Hippocampal formation (tissue), 2 donors: ENCODE results near the gene TMEM52.
"Not testable (repeated sequence)": the region's sequence is repeated elsewhere in the genome, so short reads cannot be mapped to it uniquely, and the experiment has no call there.

Source experiments
- DNase-seq, 2 donors: peaks; one replicate each; lab custom pipeline; 2025; lab: John Stamatoyannopoulos, UW

Gene TMEM52

DNA sequence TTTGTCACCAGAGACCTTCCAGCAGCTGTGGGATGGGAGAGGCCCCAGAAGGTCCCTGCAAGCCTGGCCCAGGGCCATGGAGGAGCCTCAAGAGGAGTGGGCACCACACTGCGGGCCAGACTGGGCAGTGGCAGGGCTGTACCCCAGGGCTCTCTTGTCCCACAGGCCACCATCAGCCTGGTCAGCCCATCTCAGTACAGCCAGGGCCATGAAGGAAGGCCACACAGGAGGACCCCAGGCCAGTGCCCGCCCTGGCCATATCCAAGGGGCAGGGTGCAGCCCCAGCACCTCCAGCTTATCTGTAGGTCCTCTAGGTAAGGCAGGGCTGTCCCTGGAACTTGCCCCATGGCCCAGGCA, 25.1 kb downstream of the TMEM52 start:
- DNase-seq, result no peak

DNA sequence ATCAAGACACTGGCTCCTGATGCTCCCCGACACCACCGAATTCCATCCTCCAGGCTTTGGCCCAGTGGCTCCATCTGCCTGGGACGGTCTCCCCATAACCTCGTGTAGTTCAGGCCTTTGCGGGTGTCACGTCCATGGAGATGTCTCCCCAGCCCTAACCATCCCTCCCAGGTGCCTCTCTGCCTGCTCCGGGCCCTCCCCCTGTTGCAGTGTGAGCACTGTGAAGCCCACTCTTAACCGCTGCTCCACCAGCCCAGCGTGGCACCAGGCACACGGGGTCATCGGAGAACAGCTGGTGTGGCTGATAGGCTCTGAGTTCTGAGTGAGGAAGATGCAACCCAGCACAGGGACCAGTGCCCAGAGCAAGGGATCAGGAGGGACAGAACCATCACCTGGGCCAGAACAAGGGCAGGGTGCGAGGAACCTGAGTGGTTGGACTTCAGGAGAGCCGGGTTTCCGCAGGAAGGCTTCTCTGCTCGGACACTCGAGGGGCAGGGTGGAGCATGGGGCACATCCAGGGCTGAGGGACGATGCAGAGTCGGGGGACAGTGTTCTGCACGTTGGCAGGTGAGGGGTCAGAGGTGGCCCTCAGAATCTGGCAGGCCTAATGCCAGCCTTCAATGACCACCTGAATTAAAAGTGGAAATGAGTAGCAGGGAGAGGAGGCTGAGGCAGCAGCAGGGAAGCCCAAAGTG, 25.6 kb downstream of the TMEM52 start:
- DNase-seq, result no peak

DNA sequence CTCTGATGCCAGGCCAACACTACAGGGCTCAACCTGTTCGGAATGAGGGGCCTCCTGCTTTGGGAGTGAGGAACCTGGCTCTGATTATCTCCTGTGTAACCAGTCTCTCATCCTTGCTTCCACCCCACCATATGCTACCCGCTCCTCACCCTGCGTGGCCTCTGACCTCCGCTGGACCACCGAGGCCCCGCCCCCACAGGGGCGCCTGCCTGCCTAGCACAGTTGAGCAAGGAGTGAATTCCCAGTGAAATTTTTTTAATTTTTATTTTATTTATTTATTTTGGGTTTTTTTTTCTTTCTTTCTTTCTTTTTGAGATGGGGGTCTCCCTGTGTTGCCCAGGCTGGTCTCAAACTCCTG, 26.3 kb downstream of the TMEM52 start:
- no peak for DNase-seq

DNA sequence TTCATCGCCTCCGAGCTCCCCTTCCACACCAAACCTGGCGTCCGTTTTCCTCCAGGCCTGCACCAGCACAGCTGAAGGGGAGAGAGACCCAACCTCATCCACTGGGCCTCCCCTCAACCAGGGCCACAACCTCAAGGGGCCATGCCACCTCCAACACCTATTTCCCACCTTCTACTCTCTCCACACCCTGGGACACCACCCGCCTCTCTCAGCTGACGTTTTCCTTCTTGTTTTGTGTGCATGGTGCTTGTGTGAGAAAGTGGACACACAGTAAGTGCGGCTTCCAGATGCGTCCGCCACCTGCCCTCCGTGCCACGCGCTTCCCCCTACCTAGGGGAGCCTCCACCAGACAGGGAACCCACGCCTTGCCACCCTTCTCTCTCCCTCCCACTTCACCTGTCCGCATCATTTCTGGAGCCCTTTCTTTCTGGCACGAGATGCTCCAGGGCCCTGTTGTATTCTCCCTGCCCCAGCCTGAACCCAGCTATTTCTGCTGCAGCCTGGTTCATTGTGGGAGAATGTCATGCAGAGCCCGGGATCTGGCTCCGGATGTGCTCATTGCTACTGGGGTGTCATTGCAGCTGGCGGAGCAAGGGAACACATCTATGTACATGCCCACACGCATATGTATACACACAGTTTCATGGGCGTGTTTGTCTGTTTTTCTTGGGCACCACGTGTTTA, 26.9 kb downstream of the TMEM52 start:
- no peak for DNase-seq

DNA sequence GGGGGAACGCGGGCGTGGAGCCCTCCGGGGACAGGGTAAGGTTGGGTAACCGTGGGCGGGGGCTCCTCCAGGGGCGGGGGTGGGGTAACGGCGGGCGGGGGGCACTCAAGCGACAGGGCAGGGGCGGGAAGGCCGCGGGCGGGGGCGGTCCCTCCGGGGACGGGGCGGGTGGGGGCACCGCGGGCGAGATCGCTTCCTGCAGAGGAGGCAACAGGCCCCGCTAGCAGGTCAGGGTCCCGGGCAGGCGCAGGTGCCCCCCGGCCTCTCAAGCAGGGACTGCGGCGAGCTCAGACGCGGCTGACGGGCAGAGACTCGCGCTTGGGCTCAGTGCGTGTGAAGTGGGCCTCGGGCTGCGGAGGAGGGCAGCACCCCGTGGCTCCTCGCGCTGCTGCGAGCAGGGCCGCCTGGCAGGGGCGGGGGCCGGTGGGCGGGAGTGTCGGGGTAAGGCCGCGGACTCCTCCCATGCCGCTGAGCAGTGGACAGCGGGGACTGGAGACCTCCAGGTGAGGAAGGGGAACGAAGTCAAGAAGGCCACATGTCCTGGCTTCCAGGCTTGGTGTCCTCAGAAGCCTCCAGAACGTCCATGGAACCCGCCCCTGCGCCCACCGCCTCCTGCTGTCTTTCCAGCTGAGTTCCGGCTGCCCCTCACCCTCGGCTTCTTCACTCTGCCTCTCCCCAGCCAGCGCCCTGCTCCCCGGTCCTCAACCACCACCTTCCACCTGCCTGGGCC, 27.6 kb downstream of the TMEM52 start:
- DNase-seq, result peak in 1 of 2 donors; percentile 56

DNA sequence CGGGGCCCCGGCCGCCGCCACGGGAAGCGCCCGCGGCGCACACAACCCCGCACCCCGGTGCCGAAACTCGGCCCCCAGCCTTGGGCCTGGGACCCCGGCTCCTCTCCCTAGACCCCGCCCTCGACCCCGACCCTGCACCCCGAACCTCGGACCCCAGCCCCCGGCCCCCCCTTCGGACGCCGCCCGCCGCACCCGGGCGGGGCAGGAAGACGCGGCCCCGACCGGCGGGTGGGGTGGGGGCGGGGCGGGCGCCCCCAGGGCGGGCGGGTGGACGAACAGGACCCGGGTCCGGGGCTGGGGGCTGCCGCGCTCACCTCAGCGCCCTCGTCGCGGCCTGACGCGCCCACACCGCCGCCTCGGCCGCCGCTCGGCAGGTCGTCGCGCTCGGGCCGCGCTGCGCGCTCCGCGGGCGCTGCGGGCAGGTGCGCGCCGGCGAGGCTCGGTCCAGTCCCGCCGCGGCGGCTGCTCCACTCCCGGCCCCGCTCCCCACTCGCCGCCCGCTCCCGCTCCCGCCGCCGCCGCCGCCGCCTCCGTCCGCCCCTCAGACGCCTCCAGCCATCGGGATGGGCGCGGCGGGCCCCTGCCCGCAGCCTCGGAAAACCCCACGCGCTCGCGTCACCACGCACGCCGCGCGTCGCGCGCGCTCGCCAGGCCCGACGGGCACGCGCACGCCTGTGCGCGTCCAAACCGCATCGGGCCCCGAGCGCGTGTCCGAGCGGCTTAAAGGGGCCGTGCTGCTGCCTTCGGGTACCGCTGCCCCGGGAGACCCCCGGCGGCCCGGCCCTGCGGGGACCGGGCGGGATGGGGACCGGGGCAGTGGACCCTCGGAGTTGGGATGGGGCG, 28.4 kb downstream of the TMEM52 start, which contains the start of gene GNB1:
GNB1 (minus strand) TSS at position 582 of the 843 bp plus-strand sequence. CDS start 65,634 bp downstream, outside the sequence.
- DNase-seq, result peak; percentile 77 to 81

DNA sequence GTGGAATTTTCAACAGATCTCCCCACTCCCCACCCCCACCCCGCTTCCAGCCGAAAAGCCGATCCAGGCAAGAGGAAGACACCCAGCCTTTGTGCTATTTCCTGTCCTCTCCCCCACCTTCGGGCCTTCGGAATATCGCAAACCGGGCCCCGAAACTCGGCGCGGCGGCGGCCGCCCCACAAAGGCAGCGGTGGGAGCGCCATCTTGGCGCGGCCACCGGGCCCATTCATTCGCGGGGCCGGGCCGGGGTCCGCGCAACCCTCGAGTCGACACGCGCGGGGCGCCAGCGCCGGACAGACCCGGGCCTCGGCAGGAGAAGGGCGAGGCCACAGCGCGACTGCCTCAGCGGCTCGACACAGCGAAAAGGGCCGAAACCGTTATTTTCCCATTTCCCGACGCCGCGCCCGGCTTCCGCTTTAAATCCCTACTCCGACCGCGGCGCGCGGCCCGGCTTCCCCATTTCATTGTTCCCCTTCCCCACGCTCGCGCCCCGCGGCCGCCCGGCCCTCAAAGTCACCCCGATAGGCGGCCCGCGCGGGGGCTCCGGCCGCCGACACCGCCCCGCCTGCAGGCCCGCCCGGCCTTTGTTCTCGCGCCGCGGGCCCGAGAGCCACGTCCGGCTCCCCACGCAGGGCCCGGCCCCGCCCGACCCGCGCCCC, 29.1 kb downstream of the TMEM52 start:
- peak in 1 of 2 donors; percentile 52 for DNase-seq

DNA sequence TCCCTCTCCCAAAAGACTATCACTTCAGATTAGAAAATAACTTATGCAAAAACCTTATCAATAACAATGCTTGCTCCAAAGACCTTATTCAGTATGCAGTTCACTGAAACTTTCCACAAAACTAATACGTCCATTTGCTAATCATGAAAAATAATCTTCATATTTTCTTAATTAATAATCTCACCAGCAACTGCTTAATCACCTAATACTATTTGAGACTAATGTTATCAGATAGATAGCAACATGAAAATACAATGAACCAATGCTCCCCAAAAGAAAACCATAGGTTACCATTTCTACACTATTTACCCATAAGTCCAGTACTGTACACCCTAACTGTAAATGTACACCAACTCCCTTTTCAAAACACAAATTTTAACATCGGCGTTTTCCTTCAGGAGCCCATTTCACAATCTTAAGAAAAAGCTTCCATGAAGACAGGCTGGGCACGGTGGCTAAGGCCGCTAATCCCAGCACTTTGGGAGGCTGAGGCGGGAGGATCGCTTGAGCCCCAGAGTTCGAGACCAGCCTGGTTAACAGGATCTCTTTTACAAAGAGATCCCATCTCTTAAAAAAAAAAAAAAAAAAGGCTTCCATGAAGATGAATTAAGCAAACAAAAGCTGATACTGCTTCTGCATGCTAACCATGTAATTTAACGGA, 29.9 kb downstream of the TMEM52 start:
- no peak for DNase-seq

DNA sequence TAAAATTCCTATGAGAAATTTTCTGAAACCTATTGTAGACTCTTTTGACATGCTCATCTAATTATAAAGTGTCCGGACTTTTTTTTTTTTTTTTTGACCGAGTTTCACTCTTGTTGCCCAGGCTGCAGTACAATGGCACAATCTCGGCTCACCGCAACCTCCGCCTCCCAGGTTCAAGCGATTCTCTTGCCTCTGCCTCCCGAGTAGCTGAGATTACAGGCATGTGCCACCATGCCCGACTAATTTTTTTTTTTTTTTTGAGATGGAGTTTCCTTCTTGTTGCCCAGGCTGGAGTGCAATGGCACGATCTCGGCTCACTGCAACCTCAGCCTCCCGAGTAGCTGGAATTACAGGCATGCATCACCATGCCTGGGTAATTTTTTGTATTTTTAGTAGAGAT, 35.2 kb downstream of the TMEM52 start:
- not testable (repeated sequence) for DNase-seq

DNA sequence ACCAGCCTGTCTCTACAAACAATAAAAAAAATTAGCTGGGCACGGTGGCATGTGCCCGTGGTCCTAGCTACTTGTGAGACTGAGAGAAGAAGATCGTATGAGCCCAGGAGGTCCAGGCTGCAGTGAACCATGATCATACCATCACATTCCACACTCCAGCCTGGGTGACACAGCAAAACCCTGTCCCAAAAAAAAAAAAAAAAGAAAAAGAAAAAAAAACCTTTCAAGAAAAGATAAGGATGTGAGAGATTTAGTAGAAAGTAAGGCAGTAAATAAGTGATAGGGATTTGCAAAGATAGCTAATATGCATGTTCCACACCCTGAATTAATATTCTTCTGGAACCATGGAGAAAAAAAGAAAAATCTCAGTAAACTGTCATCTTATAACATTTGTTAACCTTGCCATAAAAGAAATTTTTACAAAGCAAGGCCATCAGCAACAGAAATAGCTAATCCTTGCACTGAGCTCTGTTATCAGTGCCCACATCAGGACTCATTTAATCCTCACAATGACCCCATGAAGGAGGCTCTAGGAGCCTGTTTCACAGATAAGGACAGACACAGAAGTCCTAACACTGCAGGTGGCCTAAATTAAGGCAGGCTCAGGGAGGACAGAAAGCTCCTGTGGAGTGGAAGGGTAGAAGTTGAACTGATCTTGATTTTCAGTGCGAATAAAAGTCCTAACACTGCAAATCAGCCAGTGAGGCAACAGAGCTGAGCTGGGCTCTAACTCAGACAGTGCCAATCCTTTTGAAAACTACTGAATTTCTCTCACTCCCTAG, 35.8 kb downstream of the TMEM52 start:
- DNase-seq, result no peak

DNA sequence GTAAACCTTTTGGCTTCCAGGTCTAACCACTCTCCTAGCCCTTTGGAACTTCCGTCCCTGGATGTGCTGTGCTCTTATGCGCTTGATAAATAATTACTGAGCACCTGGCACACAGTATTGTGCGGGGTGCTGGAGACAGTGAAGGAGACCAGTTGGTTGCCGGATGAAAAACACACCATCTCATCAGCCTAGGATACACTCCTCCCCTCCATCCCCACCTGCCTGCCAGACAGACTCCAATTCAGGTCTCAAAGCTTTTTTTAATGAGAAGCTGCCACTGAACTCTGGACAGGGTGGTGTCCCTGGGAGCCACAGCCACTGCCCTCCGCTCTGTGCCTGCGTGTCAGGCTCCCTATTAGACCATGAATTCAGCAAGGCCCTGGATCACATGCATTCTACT, 37.4 kb downstream of the TMEM52 start:
- DNase-seq, result no peak

DNA sequence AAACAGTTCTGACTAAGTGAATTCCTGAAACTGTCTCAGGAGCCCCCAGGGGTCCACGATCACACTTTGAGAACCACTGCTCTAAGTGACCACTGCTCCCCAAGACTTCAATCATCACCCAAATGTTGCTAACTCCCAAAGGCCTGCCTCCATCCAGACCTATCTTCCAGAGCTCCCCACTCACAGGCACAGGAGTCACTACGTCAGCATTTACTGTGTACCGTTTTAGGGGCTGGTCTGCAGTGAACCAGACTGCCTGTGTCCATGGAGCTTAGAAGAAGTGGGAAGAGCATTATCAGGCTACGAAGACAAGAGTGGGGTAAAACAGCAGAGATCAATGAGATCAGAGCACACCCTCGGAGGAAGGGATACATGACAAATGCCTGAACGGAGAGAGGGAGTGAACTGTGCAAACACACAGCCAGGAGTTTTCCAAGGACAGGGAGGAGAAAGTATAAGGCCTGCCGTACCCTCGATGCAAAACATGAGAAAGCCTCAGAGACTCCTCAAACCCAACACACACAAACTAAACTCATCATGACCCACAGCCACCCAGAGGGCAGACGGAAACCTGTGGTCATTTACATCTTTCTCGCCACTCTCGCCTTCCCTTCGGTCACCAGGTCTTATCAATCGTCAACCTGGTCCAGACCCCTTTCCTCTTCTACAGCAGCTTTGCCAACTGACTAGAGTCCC, 38.3 kb downstream of the TMEM52 start:
- DNase-seq, result no peak

DNA sequence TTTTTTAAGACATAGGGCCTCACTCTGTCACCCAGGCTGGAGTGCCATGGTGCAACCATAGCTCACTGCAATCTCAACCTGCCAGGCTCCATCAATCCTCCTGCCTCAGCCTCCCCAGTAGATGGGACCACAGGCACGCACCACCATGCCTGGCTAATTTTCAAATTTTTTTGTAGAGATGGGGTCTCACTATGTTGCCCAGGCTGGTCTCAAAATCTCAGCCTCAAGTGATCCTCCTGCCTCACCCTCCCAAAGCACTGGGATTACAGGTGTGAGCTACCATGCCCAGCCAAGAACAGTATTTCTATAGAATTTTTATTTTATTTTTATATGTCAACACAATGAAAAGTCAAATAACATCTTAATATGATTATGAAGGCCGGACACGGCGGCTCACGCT, 39.1 kb downstream of the TMEM52 start:
- DNase-seq, result no peak

DNA sequence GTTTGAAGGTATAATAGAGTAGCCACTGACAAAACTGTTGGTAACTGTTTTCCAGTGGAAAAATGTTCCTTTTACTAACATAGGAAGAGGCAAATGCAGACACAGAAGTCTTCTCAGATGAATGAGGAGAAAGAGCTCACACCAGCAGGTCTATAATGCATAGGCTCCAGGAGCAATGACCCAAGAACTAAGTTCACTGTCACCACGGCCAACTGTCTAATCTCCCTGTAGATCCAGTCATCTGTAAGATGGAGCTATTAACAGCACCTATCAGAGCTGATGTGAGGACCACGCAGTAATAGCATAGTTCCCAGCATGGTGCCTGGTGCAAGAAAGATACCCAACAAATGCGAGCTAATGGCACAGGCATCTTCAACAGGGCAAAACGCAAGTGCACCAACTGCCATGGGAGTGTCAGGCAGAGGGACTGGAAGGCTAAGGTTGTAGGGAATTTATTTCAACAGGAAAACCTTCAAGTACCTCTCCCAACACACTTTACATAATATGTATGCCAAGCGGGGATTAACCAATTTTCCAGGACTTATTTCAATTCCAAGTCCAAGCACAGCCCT, 41.1 kb downstream of the TMEM52 start:
- DNase-seq, result no peak

DNA sequence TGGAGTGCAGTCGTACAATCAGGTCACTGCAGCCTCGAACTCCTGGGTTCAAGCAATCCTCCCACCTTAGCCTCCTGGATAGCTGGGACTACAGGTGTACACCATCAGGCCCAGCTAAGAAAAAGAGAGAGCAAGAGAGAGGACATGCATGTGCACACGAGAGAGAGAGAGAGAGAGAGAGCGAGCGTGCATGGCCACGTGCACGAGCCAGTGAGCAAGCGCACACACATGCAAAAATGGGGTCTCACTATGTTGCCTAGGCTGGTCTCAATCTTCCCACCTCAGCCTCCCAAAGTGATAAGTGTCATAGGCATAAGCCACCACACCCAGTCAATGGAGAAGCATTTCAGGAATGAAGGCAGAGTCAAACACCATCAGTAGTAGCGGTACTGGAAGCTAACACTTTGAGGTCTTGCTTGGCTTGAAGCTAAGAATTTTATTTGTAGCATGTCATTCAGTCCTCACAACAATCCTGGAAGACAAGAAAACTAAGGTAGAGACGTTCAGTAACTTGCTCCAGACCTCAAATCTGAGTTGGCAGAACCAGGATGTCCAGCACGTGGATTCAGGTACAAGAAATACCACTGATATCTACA, 42.6 kb downstream of the TMEM52 start:
- no peak for DNase-seq

DNA sequence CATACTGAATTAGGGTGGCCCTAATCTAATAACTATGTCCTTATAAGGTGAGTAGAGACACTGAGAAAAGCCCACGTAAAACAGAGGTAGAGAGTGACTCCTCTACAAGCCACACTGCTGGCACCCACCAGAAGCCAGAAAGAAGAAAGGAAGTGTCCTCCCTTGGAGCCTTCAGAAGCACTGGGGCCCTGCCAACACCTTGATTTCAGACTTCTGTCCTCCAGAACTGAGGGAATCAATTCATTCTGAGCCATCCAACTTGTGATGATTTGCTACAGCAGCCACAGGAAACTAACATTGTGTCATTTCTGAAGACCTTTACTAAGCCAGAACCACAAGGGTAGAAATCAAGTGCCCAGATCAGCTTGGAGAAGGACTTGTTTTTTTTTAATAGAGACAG, 43.1 kb downstream of the TMEM52 start:
- no peak for DNase-seq

DNA sequence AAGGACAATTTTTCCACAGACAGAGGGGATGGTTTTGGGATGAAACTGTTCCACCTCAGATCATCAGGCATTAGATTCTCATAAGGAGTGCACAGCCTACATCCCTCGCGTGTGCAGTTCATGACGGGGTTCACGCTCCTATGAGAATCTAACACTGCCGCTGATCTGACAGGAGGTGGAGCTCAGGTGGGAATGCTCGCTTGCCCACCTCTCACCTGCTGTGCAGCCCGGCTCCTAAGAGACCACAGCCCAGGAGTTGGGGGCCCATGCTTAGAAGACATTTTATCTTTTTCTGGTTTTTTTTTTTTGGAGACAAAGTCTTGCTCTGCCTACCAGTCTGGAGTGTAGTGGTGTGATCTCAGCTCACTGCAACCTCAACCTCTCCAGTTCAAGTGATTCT, 44.2 kb downstream of the TMEM52 start:
- DNase-seq, result no peak

DNA sequence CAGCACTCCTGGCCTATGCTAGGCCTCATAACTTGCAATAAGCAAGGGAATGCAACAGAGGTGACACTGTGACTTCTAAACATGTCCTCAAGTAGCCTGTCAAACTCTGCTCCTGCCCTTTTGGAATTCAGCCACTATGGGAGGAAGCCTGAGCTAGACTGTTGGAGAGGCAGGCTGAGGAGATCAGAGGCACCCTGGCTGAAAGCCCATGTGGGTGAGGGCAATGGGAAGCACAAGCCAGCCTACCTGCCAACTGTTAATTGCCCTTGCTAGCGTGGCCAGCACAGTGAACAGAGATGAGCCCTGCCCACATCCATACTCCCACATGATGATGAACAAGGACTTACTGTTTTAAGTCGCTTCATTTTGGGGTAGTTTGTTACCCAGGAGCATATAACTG, 45.9 kb downstream of the TMEM52 start:
- DNase-seq, result no peak
